ENCODE data around the gene ZC3H13. TPM values are rescaled to one million over a fixed set of nuclear protein-coding genes. Genes with fewer than 3 reads are reported as not detected.

Gene ZC3H13
- total RNA-seq, 1 experiment from 2014 or later = 61.9 TPM

DNA sequence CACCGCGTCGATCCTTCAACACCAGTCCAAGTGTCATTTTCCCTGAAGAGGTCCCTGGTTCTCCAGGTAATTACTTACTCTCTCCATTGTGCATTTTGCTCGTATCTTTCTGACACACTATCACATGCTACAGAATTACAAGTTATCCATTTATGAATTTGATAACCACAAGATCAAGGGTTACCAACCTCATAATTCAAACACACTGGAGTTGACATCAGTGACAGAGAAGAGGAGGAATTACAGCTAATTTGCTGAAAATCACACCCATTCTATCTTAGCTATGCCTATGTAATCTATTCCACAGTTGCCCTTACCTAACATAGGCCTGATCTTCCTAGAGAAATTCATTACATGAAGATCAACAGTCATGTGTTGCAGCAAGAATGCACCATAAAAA is 14.2 kb downstream of the ZC3H13 start:
- no peak for TF ChIP-seq CTCF (conservative IDR thresholded peaks at IDR 0.05)
- Histone ChIP-seq H4K5ac (ENCODE audit: insufficient read length, low read depth, low read length) (no peak overlapping the region), H2BK15ac (ENCODE audit: low read depth, low read length) (no peak overlapping the region), H3T11ph (ENCODE audit: low read length) (no peak overlapping the region), H3K27me3 (ENCODE audit: insufficient read depth, low read length) (no peaks in the 10 kb centered on the region), H3K27ac (ENCODE audit: insufficient read length, low read depth, low read length) (no peak overlapping the region), H2BK20ac (ENCODE audit: low read depth, low read length, poor library complexity, severe bottlenecking) (no peak overlapping the region), H3K18ac (ENCODE audit: insufficient read length, low read depth, low read length) (no peak overlapping the region), H2AFZ (ENCODE audit: low read length) (no peak overlapping the region), H4K8ac (replicated peaks; ENCODE audit: insufficient read length, low read depth, low read length) (no peak overlapping the region), H2BK5ac (ENCODE audit: insufficient read length, low read length) (no peak overlapping the region), H4K91ac (ENCODE audit: insufficient read length, low read depth, low read length) (no peak overlapping the region), H3K4me2 (ENCODE audit: insufficient read depth, insufficient read length, low read length) (no peak overlapping the region), H3K9ac (ENCODE audit: extremely low read depth, insufficient read length, low read length) (no peak overlapping the region), H2BK12ac (ENCODE audit: insufficient read length, low read depth, low read length) (no peak overlapping the region), H2AK5ac (ENCODE audit: insufficient read length, low read length) (no peak overlapping the region), H3K79me2 (ENCODE audit: insufficient read depth, low read length) (no peaks in the 10 kb centered on the region), H3K23me2 (ENCODE audit: insufficient read length, low read depth, low read length, poor library complexity, severe bottlenecking) (no peaks in the 10 kb centered on the region), H3K4ac (ENCODE audit: low read depth, low read length) (no peak overlapping the region), H3K14ac (ENCODE audit: insufficient read depth, low read length) (no peak overlapping the region), H2BK120ac (ENCODE audit: low read depth, low read length, poor library complexity, severe bottlenecking) (no peak overlapping the region), H3K56ac (ENCODE audit: insufficient read length, low read depth, low read length) (no peak overlapping the region), H3K9me3 (ENCODE audit: control insufficient read depth, low read depth, low read length) (no peaks in the 10 kb centered on the region), H3K79me1 (ENCODE audit: insufficient read depth, low read depth, low read length, poor library complexity, severe bottlenecking) (no peaks in the 10 kb centered on the region), H4K20me1 (ENCODE audit: control insufficient read depth, insufficient read depth, insufficient read length) (no peaks in the 10 kb centered on the region), H3K4me1 (ENCODE audit: insufficient read depth, low read length) (no peaks in the 10 kb centered on the region), H3K23ac (ENCODE audit: insufficient read length, low read depth, low read length) (no peak overlapping the region)
- DNase-seq = no peak
- Mint-ChIP-seq H3K4me1 (peaks cover 0 to 6% of the 10 kb centered on the region in 2 experiments; a peak in 1 of 4 replicates), H3K36me3 (ENCODE audit: insufficient read depth in 1 of 3, low read depth in 3 of 3) (peaks cover 5 to 44% (median 30%) of the 10 kb centered on the region in 3 experiments; a peak in 6 of 7 replicates), H3K27me3 (ENCODE audit: low read depth) (no peaks in the 10 kb centered on the region), H3K9me3 (no peaks in the 10 kb centered on the region), H3K27ac (no peak overlapping the region), H3K4me3 (no peak overlapping the region)
- no CpG with 5 or more reads among the region's 4 CpGs for WGBS (ENCODE audit: extremely low coverage, insufficient read length, low lambda C conversion rate)

Measured in H9 (cell line).